IPS-NIHi11 (cell line): ENCODE data around the gene KCTD6.

Source experiments
- DNase-seq: peaks from one replicate; pipeline ENCODE4 v3.0.0; 2012; ENCODE audit warnings: mixed read lengths, low spot score

Gene KCTD6

DNA sequence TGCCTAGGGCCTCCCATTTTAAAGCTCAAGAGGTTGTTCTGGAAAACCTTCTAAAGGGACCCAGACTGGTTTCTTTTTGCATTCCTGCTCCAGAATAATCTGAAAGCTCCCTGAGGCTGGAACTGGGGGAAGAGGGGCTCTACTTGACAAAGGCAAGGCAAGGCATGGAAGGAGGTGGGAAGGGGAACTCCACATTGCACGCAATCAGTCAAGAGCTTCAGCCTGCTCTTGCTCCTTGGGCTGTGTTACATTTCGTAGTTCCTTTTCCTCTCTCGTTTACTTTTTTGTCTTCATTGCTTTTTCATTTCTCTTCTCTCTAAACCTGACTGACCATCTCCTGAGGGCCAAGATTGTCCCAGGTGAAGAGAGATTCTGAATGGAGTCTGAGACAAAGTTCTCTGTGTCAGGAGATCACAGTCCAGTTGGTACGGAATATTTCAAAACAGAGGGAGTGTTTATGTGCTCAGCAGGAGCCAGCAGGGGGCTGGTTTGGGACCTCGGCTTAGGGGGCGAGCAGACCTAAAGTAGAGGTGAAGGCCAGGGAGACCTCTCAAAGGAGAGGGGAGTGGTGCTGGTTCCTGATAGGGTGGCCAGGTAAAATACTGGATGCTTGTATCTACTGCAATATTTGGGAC is 6.0 kb upstream of the KCTD6 start:
- DNase-seq, result no peak

DNA sequence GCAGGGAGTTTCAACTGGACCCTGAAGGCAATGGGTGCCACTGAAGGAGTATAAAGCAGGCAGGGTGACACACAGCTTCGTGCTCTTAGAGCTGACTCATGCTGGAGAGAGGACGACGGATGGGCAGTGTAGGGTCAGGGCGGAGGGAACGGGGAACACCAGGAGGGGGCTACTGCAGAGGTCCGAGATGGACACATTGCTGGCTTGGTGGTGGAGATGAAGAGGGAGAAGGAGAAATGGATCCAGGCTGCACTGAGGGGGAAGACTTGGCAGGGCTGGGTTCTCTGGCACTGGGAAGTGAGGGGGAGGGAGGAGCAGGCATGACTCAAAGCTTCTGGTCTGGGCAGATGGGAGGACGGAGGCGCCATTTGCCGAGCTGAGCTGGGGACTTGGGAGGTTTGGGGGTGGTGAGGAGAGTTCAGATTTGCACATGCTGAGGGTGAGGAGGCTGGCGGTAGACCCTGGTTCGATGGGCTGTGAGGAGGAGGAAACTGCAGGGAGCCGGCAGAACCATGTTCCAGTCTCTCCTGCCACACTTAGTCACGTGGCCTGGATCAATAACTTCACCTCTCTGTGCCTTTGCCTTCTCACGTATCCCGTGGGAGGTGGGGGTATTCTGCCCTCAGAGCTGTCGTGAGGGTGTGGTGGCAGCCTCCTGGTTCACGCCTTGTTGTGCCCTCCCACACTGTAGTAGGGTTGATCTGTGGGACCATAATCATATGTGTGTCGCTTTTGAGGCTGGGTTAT is 4.6 kb upstream of the KCTD6 start:
- no peak for DNase-seq

DNA sequence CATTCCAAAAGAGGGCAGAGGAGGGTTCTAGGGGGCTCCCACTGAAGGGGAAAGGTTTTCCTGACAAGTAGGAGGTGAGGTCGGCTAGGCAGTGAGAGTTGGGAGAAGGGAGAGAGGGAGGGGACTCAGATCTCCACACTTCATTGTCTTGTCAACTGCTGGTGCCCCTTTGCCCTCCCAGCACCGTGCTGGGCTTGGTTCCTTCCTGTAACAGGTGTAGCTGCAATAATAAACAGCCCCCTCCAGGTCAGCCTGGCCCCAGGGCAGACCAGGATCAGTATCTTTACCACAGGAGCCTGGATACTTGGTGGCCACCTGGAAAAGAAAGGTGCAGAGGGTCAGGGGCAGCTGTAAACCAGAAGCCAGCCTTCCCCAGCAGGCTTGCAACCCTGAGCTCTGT is 2.9 kb upstream of the KCTD6 start:
- DNase-seq, result no peak

DNA sequence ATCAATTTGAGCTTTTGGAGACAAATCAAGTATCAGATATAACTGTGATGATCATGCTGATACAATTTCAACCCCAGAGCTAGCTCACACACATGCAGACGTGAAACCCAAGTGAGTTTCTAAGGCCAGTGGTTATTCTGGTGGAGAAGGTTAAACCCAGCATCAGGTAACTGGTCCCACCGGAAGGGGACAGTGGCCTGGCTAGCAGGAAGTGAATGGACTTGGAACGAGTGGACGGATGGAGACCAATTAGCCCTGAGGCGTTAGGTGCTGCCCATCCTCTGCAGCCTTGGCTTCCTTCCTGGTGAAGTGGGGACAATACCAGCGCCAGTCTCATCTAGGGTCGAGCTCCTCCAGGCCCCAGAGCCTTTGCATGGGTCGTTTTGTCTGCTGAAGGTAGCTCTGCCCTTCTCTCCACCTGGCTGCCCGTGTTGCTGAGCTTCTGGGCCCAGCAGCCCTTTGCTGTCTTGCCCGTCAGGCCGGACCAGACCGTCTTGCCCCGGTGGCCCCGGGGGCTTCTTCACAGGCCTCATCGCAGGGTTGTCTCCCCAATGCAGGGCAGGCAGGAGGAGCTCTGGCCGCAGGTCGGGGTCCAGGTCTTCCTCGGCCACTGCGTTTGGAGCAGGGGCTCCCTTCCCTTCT is 915 bp upstream of the KCTD6 start:
- no peak for DNase-seq

- DNase-seq, result no peak
Measured at GRCh38 chr3:58492494-58492905, 604 bp downstream of the KCTD6 start.

GRCh38 chr3:58494107-58494506 is 2.2 kb downstream of the KCTD6 start:
- no peak for DNase-seq

GRCh38 chr3:58495101-58495500 is 3.2 kb downstream of the KCTD6 start:
- no peak for DNase-seq

DNA sequence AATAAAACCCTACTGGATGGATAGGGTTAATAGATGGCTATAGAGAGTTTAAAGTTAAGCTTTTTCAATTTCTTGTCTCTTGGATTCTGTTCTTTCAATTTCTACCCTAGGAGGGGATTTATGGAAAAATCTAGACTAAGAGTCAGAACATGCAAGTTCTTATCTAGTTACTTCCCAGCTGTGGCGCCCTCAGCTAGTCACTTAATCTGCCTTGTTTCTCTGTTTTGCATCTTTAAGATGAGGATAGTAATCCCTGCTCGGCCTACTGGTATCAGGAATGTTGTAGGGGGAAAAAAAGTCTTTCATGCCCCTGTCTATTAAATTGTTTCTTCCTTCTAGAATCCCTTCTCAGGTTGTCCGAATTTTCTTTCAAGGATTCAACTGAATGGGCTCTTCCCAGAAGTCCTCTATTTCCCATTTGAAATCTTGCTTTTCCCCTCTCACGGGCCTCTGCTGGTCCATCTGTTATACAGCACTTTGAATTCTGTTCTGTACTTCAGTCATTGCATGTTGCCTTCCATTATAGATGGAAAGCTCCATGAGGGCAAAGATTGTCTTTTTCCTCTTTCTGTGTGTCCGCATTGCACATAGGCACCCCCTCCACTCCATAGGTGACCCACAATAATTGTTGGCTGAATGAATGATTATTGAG is 4.4 kb downstream of the KCTD6 start:
- no peak for DNase-seq

- DNase-seq, result peak; percentile 44
Measured at GRCh38 chr3:58497097-58497496, 5.2 kb downstream of the KCTD6 start.

GRCh38 chr3:58502872-58503271 is 11.0 kb downstream of the KCTD6 start:
- DNase-seq, result no peak

DNA sequence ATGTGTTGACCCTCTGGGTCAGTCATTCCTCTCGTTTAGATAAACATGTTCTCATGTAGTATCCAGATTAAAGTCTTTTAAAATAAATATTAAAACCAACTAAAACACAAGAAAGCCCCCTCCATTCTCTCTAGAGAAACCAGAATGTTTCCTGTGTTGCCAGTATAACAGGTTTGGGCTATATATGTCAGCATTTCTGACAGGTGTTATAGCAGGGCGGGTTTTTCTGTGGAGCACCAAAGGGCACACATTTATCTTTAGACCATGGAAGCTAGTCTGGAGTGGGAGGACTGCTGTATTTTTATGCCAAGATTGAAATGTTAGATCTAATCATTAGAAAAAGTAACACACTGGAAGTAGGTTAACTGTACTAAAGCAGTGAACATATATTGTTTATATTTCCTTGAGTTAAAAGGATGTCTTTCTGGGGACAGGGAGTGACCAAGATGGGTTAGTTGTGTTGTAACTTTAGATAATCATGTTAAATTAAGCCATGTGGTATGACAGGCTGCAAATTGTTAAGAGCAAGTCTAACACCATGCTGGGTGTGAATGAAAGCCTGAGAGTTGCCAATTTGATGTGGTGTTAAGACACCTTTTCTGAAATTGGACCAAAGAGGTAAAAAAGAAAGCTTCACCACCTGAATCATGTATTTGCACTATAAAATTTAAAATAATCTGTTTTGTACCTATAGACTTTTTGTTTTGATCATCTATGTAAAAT is 15.6 kb downstream of the KCTD6 start:
- DNase-seq, result no peak

DNA sequence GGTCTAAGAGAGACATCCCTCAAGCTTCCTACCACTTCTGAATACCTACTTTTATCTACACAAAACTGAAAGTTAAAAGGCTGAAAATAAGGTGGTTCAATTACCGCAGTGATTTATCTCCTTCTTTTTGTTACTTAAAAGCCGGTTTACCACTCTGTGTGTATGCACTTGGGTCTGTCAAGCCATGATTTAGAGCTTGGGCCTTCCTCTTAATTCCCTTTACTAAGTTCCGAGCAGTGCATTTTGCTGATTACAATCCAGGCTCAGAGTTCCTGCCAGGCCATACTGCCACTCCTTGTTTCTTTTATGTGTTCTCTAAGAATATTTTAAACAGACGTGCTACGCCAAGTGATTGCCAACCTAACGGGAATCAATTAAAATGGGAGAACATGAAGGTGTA is 16.5 kb downstream of the KCTD6 start:
- DNase-seq, result no peak

- DNase-seq, result no peak
Measured at GRCh38 chr3:58514405-58514804, 22.5 kb downstream of the KCTD6 start.

DNA sequence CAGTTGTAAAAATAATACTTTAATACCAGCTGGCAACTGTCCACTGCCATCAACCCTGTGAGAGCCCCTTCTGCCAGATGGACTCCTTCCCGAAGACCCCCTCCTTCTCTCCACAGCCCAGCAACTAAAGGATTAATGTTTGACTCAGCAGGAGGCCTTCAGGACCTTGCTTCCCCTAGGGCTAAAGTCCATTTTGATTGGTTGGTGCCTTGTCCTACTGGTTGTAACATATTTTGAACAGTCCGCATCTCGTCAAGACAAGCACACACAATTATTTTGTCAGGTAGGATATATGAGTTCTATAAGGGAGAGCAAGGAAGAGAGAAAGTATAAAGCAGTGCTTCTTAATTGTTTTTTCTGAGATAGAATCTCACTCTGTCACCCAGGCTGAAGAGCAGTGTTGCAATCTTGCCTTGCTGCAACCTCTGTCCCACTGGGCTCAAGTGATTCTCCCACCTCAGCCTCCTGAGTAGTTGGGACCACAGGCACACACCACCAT is 26.4 kb downstream of the KCTD6 start:
- peak; percentile 50 for DNase-seq

DNA sequence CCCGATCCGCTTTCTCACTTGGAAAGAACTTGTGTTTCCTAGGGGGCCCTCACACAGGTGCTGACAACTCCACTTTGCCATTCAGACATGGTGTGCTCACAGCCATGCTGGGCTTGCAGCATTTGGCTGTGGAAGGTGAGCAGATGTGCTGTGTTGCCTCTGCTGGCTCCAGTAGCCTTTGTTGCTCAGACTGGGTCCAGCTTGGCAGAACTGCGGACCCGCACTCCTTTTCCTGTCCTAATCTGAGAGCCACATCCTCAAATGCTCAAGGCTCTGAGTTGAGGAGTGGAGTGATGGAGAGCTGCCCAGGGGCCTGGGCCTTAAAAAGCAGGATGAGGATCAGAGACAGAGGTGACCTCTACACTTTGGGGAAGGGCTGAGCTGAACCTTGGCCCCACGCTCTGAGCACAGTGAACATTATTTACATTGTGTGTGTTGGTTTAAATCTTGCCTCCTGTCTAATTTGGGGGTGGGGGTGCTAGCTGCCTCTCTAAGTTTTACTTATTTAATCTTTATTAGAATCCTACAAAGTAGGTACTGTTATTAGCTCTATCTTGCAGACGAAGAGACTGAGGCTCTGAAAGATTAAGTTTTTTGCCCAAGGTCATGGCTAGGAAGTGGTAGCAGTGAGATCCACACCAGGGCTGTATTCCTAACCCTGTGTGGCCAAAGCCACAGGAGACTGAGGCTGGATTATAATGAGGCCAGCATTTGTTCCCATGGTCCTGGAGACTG is 27.9 kb downstream of the KCTD6 start:
- DNase-seq, result no peak

GRCh38 chr3:58520403-58521335 is 28.8 kb downstream of the KCTD6 start:
- DNase-seq, result no peak

GRCh38 chr3:58521336-58521670 is 29.4 kb downstream of the KCTD6 start:
- no peak for DNase-seq

GRCh38 chr3:58521917-58522631 is 30.2 kb downstream of the KCTD6 start:
- DNase-seq, result peak; percentile 43

GRCh38 chr3:58522759-58523425 is 31.0 kb downstream of the KCTD6 start:
- no peak for DNase-seq
